ENCODE data around the gene SERPINB7. TPM values are rescaled to one million over a fixed set of nuclear protein-coding genes. Genes with fewer than 3 reads are reported as not detected.

SERPINB7 gene
- total RNA-seq, 4 donors from 2014 or later: not detected

DNA sequence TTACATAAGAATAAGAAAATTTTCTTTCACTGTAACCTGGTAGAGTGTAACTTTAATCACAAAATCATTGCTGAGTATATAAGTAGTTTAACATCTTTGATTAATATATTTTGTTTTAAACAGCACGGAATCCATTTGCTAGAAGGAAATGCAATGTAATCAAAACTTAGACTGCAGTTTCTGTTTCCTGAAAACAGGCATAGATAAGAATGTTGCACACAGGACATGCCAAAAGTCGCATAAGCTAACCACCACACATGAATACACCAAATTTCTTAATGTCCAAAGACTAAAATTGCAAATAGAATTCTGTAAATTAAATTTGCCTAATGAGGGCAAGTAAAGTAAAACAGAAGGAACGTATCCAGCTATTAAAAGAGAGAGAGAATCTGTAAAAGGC, 61.2 kb downstream of the SERPINB7 start:
- no peaks in the 10 kb centered on the region for H3K4me1 ChIP-seq
- H3K4me3 ChIP-seq: no peak overlapping the region
- H3K27me3 ChIP-seq: no peaks in the 10 kb centered on the region
- no peak for DNase-seq
- no peak overlapping the region for H3K27ac ChIP-seq
- intact Hi-C loops (cut with DNase I; ENCODE audit: low total_unique reads): no loop called here
- TF ChIP-seq, protein P1, sequence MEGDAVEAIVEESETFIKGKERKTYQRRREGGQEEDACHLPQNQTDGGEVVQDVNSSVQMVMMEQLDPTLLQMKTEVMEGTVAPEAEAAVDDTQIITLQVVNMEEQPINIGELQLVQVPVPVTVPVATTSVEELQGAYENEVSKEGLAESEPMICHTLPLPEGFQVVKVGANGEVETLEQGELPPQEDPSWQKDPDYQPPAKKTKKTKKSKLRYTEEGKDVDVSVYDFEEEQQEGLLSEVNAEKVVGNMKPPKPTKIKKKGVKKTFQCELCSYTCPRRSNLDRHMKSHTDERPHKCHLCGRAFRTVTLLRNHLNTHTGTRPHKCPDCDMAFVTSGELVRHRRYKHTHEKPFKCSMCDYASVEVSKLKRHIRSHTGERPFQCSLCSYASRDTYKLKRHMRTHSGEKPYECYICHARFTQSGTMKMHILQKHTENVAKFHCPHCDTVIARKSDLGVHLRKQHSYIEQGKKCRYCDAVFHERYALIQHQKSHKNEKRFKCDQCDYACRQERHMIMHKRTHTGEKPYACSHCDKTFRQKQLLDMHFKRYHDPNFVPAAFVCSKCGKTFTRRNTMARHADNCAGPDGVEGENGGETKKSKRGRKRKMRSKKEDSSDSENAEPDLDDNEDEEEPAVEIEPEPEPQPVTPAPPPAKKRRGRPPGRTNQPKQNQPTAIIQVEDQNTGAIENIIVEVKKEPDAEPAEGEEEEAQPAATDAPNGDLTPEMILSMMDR (IDR thresholded peaks at IDR 0.05): no peak
- no peak for TF ChIP-seq POLR2A (IDR thresholded peaks at IDR 0.05)
- no peaks in the 10 kb centered on the region for H3K9me3 ChIP-seq
- H3K36me3 ChIP-seq: no peaks in the 10 kb centered on the region

DNA sequence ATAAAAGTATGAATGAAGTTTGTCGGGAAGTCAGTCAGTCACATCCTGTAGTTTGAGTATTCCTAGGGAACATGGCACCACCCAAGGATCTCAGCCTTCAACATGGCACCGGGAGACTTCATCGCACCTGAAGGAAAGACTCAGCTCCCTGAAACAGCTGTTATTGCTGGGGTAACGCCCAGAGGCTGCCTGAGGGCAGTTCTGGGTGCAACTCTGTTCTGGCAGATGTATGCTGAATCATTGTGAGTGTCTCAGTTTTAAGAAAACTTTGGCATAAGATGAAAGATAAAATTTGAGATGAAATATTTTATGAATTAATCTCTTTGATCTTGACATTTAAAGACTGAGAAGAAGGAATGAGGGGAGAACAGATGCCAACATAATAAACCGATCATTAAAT, 62.4 kb downstream of the SERPINB7 start:
- H3K27ac ChIP-seq: no peak overlapping the region
- H3K27me3 ChIP-seq: no peaks in the 10 kb centered on the region
- no peaks in the 10 kb centered on the region for H3K9me3 ChIP-seq
- TF ChIP-seq POLR2A (IDR thresholded peaks at IDR 0.05): no peak
- TF ChIP-seq, protein P1 (IDR thresholded peaks at IDR 0.05): no peak
- no peak for DNase-seq
- intact Hi-C loops (cut with DNase I; ENCODE audit: low total_unique reads): no loop called here
- H3K4me1 ChIP-seq: no peaks in the 10 kb centered on the region
- H3K36me3 ChIP-seq: no peaks in the 10 kb centered on the region
- H3K4me3 ChIP-seq: no peak overlapping the region

DNA sequence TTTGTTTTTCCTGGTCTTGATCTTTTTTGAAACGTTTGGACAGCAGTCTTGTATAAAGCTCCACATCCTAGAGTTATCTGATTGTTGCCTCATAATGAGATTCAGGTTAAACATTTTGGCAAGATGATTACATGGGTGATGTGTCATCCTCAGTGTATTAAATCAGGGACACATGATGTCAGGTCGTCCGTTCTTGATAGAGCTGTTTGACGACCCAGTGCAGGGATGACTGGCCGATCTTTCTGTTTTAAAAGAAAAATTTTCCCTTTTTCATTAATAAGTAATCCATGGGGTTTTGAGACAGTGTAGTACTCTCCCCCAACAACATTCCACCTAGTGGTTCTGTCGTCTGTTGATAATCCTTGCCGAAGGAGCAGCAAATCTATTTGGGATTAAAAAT, 67.8 kb downstream of the SERPINB7 start:
- Histone ChIP-seq H3K4me3 (no peak overlapping the region), H3K4me1 (no peaks in the 10 kb centered on the region), H3K27me3 (no peaks in the 10 kb centered on the region), H3K27ac (no peak overlapping the region), H3K9me3 (no peaks in the 10 kb centered on the region), H3K36me3 (no peaks in the 10 kb centered on the region)
- DNase-seq: no peak
- TF ChIP-seq, protein P1 (IDR thresholded peaks at IDR 0.05): no peak
- no peak for TF ChIP-seq POLR2A (IDR thresholded peaks at IDR 0.05)
- intact Hi-C loops (cut with DNase I; ENCODE audit: low total_unique reads): no loop called here

DNA sequence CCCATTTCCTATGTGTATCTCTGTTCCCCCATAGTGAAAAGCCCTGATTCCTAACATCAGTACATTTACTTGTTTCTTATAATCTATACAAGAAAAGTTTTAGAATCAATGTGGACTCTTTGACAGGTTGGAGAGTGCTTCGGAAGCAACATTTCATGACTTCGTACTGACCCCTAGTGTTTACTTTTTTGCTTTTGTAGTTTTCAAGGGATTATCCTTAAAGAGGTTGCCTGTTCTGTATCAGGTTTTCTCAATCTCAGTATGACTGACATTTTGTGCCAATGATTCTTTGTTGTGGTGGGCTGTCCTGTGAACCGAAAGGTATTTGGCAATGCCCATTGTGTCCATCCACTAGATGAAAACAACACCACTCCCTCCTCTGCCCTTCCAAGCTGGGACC, 69.0 kb downstream of the SERPINB7 start:
- intact Hi-C loops (cut with DNase I; ENCODE audit: low total_unique reads): no loop called here
- Histone ChIP-seq H3K4me1 (no peaks in the 10 kb centered on the region), H3K4me3 (no peak overlapping the region), H3K27ac (no peak overlapping the region), H3K9me3 (no peaks in the 10 kb centered on the region), H3K36me3 (no peaks in the 10 kb centered on the region), H3K27me3 (no peaks in the 10 kb centered on the region)
- DNase-seq: no peak
- TF ChIP-seq, protein P1 (IDR thresholded peaks at IDR 0.05): peak in 1 of 4 experiments; percentile 19
- TF ChIP-seq POLR2A (IDR thresholded peaks at IDR 0.05): no peak

DNA sequence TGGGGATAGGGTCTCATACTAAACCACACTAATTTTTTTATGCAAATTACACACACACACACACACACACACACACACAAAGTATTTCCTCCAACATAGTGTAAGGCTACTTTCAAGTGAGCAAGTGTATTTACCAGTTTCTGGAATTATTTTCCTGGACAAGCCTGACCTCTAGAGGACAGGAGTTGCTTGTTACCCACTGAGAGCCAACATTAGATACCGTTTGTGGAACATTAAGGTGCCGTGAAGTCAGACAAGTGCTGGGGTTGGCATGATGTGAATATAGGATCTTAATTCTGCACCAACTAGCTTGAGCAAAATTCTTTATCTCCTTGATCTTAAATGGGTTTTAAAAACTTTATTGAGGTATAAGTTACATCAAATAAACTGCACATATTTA, 72.9 kb downstream of the SERPINB7 start:
- TF ChIP-seq POLR2A (IDR thresholded peaks at IDR 0.05): no peak
- TF ChIP-seq, protein P1 (IDR thresholded peaks at IDR 0.05): peak; percentile 27 to 36 (median 34)
- H3K4me3 ChIP-seq: no peak overlapping the region
- no peaks in the 10 kb centered on the region for H3K36me3 ChIP-seq
- no peak for DNase-seq
- H3K4me1 ChIP-seq: no peaks in the 10 kb centered on the region
- no peak overlapping the region for H3K27ac ChIP-seq
- H3K9me3 ChIP-seq: no peaks in the 10 kb centered on the region
- intact Hi-C loops (cut with DNase I; ENCODE audit: low total_unique reads): no loop called here
- no peaks in the 10 kb centered on the region for H3K27me3 ChIP-seq
